Stimulated activated CD8-positive, alpha-beta memory T cell treated with anti-CD3 and anti-CD28 coated beads, Interleukin-12 subunit alpha, Interleukin-12 subunit beta, amount 100 ng/mL, for 24 hours (primary cell): ENCODE measurements around the gene THAP2.
A peak's percentile ranks its signal among the peaks of the same experiment; 100 is the strongest.

Experiments
- DNase-seq: peaks from one replicate; pipeline ENCODE4 v3.0.0-alpha.2; 2020; ENCODE audit errors: extremely low read depth

The THAP2 gene

DNA sequence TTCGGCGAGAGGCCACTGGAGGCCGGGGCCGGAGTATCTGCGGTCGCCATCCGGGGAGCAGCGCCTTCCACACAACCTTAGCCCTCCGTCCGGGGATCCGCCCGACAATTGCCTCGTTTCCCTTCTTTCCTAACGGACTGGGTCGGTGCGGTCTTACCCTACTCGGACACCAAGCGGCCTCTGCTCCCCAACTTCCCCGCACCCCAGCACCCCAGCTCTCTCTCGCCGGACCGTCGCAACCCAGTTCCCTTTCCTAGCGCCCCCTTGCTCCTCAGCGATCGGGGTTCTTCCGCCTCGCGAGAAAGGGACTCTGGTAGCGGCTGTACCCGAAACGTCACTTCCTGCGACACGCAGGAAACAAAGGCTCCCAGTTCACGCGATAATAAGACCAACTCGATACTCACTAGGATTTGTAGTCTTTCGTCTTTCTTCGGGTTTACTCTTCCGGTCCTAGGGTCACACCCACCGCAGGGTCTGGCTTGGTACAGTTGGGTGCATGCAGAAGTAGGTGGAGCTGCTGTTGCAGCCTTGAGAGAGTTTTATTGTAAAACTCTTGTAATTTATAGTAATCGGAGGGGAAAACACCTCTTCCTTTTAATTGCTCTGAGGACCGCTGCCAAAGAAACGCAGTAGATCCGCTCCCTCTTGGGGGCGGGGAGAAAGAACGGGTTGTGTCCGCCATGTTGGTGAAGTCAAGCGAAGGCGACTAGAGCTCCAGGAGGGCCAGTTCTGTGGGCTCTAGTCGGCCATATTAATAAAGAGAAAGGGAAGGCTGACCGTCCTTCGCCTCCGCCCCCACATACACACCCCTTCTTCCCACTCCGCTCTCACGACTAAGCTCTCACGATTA, at the start of gene THAP2, which contains the start of gene ZFC3H1:
THAP2 (plus strand) TSS at position 741 of the 850 bp plus-strand sequence. CDS start 209 bp downstream, outside the sequence.
ZFC3H1 (minus strand) TSS at position 288 of the 850 bp plus-strand sequence; CDS start at position 50, 238 bp downstream.
- DNase-seq, result peak; percentile 65

DNA sequence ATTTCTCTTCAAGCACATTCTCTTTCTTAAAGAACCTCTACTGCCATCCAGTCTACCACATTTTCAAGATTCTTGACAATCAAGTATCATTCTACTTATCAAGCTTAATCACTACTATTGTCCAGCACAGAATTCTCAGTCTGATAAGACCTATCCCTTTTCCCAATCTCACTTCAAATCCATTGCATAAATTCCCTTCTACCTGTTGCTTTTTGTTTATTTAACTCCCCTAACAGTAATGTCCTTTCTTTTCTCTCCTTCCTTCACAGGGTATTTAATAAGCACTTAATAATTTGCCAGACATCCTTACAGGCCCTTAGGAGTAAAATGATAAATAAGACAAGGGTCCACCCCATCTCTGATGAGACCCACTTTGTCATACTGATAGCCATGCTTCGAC, 42.2 kb upstream of the THAP2 start:
- DNase-seq, result no peak

DNA sequence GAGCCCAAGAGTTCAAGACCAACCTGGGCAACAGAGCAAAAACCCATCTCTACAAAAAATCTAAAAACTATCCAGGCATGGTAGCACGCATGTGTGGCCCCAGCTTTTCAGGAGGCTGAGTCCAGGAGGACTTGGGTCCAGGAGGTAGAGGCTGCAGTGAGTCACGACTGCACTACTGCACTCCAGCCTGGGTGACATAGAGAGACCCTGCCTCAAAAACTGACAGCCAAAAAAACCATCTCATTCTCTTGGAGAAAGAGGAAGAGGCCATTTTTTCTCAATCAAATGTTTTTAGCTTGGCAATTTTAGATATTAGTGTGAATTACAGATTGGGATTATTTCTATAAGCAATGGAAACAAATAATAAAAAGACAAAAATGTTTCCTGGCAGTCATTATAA, 38.6 kb upstream of the THAP2 start:
- no peak for DNase-seq

DNA sequence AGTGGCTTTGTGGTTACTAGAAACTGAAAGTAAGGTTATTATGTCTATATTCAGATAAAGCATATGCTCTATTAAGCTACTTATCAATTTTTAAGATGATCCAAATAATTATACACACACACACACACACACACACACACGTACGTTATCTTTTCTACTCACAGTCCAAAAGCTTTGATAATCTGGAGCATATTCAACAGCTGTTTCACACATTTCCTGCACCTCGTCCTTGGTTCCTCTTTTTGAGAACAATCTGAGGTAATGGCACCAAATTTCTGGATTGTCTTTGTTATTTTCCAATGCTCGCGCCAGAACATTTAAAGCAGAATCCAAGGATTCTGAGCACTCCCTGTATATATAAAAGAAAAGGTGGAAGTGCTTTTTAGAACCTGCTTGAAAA, 38.0 kb upstream of the THAP2 start:
- DNase-seq, result no peak

DNA sequence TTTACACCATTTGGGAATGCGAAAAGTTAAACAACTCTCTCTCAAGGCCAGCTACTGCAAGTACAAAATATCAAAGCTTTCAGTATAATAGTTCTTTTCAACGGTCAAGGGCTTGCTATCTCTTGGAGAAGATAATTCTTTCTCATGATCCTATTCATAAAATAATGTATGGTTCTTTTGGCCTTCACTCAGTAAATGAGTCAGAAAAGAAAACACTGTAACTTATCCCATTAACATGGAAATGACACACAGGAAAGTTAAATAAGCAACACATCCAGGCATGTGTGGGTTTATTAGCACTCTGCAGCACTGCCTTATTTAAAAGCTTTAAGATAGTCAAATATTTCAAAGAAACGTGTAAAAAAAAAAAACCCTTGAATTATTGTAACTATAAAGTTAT, 37.3 kb upstream of the THAP2 start:
- DNase-seq, result no peak

DNA sequence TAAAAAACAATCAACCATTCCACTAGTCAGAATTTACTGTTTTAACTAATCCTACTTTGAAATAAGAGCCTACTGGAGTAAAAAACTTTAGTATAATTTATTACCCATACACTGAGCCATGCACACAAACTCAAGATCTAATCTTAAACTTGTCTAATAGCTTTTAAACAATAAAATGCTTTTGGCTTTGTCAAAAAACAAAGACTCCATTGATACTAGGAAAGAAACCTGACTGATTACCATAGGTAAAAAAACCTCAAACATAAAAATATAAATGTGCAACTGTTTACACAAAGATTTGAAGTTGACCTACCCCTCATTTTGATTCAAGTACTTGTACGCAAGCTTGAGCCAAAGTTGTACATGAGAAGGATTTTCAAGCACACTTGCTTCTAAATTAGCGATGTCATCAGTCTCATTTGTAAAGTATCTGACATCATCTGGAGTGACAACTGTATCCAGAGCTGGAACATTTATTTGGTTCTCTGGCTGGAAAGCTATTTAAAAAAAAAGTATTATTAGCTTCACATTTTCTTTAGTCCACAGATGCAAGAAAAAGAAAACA, 36.6 kb upstream of the THAP2 start:
- DNase-seq, result no peak

DNA sequence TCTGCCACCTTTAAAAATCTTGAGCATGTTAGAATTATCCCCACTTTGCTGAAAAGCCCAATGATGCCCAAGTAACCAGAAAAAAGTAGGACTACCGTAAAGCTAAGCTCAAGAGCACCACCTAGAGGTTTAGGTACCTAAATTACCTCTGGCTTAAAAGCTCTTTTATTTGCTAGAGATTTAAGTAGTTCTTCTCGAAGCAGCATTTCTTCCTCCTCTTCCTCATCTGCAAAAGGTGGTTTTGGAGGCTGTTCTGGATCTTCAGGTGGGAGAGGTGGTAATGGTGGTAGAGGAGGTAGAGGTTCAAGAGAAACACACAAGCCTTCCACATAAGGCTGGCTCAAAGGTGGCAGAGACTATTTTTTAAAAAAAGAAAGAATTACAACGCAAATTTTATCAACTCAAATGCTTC, 27.4 kb upstream of the THAP2 start:
- no peak for DNase-seq

DNA sequence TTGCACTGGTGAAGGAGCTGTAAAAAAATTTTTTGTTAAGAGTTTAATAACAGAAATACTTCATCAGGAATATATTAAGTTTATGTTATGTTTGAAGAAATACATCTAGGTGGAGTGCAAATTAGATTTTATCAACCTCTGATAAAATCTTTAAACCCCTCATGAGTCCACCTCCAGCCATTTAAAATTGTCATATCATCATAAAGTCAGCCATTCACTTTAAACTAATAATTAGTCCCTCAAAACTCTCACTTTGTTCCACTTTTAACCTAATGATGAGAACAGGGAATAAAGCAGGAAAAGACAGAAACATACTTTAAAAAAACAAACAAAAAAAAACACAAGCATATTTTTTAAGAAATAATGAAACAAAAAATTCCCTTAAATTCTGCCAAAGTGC, 25.6 kb upstream of the THAP2 start:
- no peak for DNase-seq

DNA sequence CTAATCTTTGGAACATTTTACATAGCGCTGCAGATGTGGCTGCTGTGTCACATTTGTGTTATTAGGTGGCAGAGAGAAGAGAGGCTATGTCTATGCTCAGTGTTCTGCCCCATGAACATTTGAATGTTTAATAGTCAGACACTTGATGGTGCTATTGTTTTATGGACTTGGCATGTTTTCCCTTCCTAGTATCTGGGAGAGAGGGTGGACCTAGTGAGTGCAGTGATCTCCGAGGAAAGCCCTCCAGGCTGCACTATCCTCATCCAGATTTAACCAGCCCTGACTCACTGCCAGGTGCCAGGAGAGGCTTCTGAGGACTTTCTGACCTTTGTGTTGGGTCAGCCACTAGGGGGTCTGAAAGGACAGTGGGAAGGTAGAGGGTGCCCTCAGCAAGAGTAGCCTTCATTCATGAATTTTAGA, 24.8 kb upstream of the THAP2 start:
- DNase-seq, result no peak

DNA sequence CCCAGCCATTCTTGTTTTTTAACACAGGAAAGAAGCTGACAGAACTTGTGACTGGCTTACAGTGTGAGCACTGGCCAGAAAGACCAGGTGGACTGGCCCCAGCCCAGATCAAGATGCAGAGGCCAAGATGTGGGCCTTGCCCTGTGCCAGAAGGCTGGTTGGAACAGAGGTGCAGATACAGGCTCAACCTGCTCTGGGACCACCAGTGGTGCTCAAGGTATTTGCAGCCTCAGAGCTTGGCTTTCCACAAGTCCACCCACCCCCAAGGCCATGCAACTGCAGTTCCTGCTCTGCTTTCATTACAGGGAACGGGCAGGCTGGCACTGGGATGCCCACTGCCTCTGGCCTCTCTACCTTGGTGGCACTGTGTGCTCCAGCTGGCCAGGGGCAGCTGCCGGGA, 23.8 kb upstream of the THAP2 start:
- no peak for DNase-seq

DNA sequence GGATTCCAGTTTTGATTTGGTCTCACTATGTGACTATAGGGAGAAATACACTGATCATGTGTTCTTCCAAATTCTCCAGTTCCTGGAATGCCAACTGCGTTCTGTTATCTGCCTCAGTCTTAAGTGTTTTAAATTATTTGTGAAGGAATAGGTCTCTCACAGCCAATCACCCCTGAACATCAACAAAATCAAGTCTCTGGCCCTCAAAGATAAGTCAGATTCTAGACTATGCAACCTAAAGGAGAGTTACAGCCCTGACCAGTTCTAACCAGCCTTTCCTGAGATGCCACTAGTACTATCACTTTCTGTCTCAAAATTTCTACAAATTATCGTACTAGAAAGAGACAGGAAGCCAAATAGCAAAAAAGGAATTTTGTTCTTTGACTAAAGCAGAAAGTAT, 22.7 kb upstream of the THAP2 start:
- no peak for DNase-seq

DNA sequence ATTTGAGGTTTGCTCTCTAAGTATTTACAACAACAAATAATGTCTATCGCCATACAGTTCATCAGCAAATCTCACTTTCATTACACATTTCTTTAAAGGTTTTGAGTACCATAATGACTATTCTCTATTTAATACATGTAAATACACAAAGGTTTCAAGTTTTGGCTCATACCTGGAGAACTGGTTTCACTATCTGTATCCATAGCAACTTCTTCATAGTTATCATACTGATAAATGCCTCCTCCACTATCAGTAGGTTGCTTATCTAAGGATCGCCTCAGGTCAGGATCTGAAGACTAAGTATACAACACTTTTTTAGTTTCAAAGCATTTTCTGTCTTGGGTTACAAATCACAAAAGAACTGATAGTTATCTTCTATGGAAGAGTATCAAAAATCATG, 21.8 kb upstream of the THAP2 start:
- no peak for DNase-seq

DNA sequence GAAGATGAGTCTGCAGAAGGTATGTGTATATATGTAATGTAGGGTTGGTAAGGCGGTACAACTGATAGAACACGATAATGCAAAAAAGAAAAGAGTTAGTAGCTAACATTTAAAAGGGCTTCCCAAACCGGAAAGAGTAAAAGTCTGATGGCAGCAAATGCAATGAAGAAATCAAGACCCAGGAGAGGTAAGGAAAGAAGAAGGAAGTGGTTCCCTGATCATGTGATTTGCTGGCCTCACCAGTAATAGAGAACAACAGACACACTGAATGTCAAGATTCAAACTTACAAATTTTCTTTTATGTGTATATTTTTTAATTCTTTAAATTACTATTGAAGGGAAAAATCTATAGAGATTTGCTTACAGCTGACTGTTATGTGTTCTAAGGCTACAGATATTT, 18.8 kb upstream of the THAP2 start:
- DNase-seq, result no peak

DNA sequence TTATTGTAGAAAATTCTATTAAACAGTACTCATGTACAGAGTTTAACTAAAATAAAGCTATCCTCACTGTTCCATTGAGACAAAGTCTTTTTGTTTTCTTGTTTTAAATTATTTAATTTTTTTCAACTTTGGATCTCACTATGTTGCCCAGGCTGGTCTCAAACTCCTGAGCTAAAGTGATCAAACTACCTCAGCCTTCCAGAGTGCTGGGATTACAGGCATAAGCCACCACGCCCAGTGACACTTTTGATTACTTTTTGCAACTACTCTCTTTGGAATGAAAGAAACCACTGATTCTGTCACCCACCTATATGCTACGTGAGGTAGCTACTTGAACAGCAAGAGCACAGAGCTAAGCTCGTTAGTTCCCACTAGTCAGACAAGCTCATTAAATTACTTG, 17.6 kb upstream of the THAP2 start:
- no peak for DNase-seq

DNA sequence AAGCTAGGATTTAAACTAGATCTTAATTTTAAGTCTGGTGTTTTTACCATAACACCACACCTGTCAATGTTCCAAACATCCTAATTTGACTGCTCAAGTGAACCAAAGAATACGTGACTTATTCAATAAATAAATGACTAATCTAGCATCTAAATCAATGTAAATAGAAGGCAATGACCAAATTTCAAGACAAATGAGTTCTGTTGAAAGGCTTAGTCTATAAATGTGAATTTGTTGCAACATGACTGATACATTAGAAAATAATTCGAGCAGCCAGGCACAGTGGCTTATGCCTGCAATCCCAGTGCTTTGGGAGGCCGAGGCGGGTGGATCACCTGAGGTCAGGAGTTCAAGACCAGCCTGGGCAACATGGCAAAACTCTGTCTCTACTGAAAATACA, 15.6 kb upstream of the THAP2 start:
- DNase-seq, result no peak

DNA sequence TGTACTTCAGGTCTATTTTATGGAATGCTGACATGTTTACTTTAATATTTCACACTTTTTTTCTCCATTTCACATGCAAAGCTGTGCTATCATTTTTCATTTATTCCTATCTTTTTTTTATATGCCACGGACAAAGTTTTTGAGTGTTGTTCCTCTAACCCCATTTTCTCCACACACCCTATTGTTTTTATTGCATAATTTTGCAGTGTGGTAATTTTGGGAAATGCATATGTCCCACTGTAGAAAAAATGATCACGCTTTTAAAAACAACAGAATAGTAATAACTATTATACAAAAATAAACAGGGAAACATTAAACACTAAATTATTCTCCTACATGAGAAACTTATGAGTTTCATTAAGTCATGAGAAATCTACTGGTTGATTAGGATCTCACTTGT, 14.7 kb upstream of the THAP2 start:
- no peak for DNase-seq

DNA sequence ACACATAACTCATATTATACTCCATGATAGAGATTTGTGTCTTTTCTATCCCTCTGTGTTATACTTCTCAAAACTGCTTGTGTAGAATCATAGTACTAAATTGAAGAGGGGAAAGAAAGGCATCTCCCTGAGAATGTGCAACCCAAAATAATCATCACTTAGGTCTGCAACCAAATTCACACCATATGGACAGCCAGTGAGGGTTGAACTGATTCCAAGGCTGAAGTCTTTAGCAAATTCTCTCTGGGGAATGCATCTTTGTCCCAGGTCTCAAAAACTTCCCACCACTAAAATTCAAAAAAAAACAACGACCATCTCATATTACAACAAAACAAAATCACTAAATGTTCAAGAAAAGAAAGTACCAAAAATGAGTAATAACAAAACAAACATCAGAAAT, 11.4 kb upstream of the THAP2 start:
- DNase-seq, result no peak

DNA sequence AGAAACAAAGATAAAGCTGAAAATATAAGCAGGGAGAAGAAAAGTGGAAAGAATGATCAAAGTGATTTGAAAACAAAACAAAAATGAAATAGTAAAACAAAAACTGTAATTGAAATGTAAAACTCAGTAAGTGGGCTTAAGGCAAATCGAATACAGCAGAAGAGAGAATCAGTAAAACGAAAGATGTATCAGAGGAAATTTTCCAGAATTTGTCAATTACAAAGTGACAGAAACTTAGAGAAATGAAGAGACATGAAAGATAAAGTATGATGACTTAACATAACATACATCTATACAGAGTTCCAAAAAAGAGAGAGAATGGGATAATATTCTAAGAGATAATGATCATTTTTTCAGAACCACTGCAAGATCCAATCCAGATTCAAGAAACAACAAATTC, 11.0 kb upstream of the THAP2 start:
- no peak for DNase-seq

DNA sequence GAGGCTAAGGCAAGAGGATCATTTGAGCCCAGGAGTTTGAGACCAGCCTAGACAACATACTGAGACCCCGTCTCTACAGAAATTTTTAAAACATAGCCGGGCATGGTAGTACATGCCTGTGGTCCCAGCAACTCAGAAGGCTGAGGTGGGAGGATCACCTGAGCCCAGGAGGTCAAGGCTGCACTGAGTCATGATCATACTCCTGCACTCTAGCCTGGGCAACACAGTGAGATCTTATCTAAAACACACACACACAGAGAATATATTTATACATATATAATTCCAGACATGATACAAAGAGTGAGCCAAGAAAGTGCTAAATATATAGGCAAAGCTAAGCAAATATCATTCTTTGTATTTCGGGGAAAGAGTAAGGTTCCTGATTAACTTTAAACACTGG, 9.9 kb upstream of the THAP2 start:
- DNase-seq, result no peak

DNA sequence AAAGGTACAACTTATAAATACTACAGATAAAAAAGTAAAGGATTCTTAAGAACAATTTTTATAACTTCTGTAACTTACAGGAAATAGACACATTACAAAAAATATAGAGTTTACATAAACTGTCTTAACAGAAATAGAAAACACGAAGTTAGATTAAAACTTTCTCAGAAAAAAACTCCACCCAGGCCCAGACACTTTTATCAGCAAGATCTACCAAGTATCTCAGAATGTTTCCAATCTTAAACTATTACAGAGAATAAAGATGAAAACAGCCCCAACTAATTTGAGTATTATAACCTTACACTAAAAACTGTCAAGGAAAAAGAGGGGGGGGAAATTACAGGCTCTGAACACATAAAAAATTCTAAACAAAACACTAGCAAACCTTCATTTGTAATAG, 8.6 kb upstream of the THAP2 start:
- no peak for DNase-seq

DNA sequence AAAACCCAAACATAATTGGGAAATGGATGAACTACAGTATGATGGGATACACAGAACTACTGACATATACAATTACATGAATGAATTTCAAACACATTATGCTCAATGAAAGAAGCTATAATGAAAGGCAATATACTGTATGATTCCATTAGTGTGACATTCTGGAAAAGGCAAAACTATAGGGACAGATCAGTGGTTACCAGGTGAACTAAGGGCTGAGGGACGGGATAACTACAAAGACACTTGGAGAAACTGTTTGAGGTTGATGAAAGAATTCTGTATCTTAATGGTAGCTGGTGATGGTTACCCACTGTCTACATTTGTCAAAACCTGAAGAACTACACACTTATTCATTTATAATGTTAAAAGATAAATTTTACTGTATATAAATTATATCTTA, 8.2 kb upstream of the THAP2 start:
- DNase-seq, result no peak

DNA sequence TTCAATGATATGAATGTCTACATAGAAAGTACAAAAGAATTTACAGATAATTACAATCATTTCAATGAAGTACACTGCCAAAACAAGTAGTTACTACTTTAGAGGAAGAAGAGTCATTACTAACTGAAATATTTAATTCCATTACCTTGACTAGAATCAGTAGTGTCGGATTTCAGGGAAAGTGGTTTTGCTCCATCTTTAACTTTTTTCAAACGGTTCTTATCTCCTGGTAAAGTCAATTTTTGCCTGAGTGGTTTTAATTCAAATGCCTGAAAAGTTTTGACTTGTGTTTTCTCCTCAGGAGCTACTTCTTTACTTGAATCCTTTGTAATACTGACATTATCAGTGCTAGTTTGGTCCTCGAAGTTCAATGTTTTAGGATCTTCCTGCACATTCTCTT, 7.4 kb upstream of the THAP2 start:
- no peak for DNase-seq

DNA sequence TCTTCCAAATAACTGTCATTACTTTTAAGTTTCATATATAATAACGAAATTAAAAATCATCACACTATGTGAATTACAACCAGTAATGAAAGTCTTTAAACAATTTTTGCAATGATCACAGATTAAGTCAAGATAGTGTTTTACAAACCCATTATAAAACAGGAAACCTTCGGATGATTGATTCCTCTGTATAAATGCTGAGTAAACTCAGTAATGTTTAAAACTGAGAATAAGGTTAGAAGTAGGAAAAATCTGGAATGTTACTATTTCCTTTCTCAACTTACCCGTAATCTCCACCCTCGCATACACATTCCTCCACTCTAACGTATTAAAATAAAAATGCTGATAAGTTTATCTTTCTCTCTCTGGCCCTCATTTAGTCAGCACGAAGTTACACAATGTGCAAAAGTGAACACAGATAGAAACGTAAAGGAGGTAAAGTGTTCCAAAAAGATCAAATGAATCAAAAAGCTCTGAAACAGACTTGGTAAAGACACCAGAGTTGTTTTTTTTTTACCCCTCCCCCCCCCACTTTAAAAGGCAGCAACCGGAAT, 2.0 kb upstream of the THAP2 start:
- no peak for DNase-seq
